GM12878 (cell line): ENCODE data around the gene LRRC66. TPM values are rescaled to one million over a fixed set of nuclear protein-coding genes. Genes with fewer than 3 reads are reported as not detected.

Experiments used
- BCLAF1 ChIP-seq: fragments of 450-650 bp; IDR thresholded peaks from 2 replicates; pipeline ENCODE4 v1.6.1; 2017; ENCODE audit warnings: antibody characterized with exemption, mild to moderate bottlenecking, moderate library complexity
- BRCA1 ChIP-seq: IDR thresholded peaks from 2 replicates; pipeline ENCODE4 v1.6.1; 2011; ENCODE audit warnings: low read depth, low read length, improper control_type of control experiment
- CTCF ChIP-seq, 3 experiments: IDR thresholded peaks in 2 of 3; conservative IDR thresholded peaks in 1 of 3; 2 replicates each; pipeline ENCODE4 v1.5.1; 2011; ENCODE audit warnings: low read depth in 3 of 3, low read length in 3 of 3, mild to moderate bottlenecking in 3 of 3, control low read depth in 2 of 3, moderate library complexity in 2 of 3, inconsistent platforms in 1 of 3, mixed read lengths in 1 of 3; ENCODE audit not compliant: control insufficient read depth in 2 of 3, insufficient read depth in 1 of 3; ENCODE audit errors: extremely low read depth in 1 of 3
- GATAD2B ChIP-seq: fragments of 450-650 bp; conservative IDR thresholded peaks from 2 replicates; pipeline ENCODE4 v1.6.1; 2017; ENCODE audit warnings: low read depth, mild to moderate bottlenecking, moderate library complexity
- PML ChIP-seq: IDR thresholded peaks from 2 replicates; pipeline ENCODE4 v1.6.1; 2012; ENCODE audit warnings: low read length, inconsistent platforms
- RCOR1 ChIP-seq: conservative IDR thresholded peaks from 2 replicates; pipeline ENCODE4 v1.6.1; 2012; ENCODE audit warnings: low read depth, low read length, improper control_type of control experiment
- SP1 ChIP-seq: IDR thresholded peaks from one replicate; pipeline ENCODE4 v1.6.1; 2011; ENCODE audit warnings: low read depth, low read length
- ZNF274 ChIP-seq: IDR thresholded peaks from one replicate; pipeline ENCODE4 v1.8.0; 2011; ENCODE audit not compliant: insufficient read length, insufficient read depth
- ZNF687 ChIP-seq: fragments of 450-650 bp; IDR thresholded peaks from 2 replicates; pipeline ENCODE4 v1.6.1; 2017; ENCODE audit warnings: mild to moderate bottlenecking, moderate library complexity
- polyA plus RNA-seq, 11 experiments: library from polyadenylated mRNA; depleted of rRNA in 4 of 11; unstranded in 6 of 11; stranded (reverse) in 5 of 11; fragments of >200 nt; fragmentation: Nextera tagmentation in 4 of 11; fragmentation: Illumina TruSeq in 1 of 11; extraction: Ambion mirVana in 4 of 11; extraction: Trizol in 1 of 11; gene quantifications; 1 replicate in 1 of 11; 2 replicates in 10 of 11; pipeline versions ENCODE4 v1.2.1 to v1.2.3, GENCODE V29; 2011 to 2016; ENCODE audit warnings: inconsistent platforms in 2 of 11, missing spikeins in 2 of 11, low read depth in 1 of 11
- total RNA-seq, 4 experiments: library from RNA; depleted of rRNA in 3 of 4; stranded (reverse); fragments of >200 nt in 3 of 4; fragmentation: Illumina TruSeq in 1 of 4; extraction: Trizol in 1 of 4; gene quantifications; 2 replicates each; pipeline versions ENCODE4 v1.2.1 to v1.2.3, GENCODE V29; 2013 to 2021

The LRRC66 gene
- total and polyA plus RNA-seq, 10 of the 15 experiments (the other 5 are each of a cell fraction or from before 2014, with no cell fraction given) = 0.02 to 0.18 (median 0.09) TPM; not detected in 2

GRCh38 chr4:51999250-51999649 lies 20.9 kb downstream of the LRRC66 start (continued):
- no peak for TF ChIP-seq ZNF687
- no peak for TF ChIP-seq PML
- no peak for TF ChIP-seq GATAD2B
- no peak for TF ChIP-seq ZNF274
- no peak for TF ChIP-seq CTCF (IDR thresholded peaks at IDR 0.05 in 2 of 3, conservative IDR thresholded peaks at IDR 0.05 in 1 of 3; ENCODE audit: control insufficient read depth in 2 of 3, extremely low read depth in 1 of 3, insufficient read depth in 1 of 3, low read depth in 3 of 3, low read length in 3 of 3)
- TF ChIP-seq BCLAF1 = no peak
- no peak for TF ChIP-seq SP1
- no peak for TF ChIP-seq RCOR1
- TF ChIP-seq BRCA1 = no peak
- TF ChIP-seq, all 136 proteins: peak for 0
